ENCODE measurements around the gene ARHGEF11. TPM values are rescaled to one million over a fixed set of nuclear protein-coding genes. Genes with fewer than 3 reads are reported as not detected.

Gene ARHGEF11
- total and polyA plus RNA-seq, 2 of the 4 experiments (the other 2 are of a cell fraction) = 16.8 to 17.2 TPM

DNA sequence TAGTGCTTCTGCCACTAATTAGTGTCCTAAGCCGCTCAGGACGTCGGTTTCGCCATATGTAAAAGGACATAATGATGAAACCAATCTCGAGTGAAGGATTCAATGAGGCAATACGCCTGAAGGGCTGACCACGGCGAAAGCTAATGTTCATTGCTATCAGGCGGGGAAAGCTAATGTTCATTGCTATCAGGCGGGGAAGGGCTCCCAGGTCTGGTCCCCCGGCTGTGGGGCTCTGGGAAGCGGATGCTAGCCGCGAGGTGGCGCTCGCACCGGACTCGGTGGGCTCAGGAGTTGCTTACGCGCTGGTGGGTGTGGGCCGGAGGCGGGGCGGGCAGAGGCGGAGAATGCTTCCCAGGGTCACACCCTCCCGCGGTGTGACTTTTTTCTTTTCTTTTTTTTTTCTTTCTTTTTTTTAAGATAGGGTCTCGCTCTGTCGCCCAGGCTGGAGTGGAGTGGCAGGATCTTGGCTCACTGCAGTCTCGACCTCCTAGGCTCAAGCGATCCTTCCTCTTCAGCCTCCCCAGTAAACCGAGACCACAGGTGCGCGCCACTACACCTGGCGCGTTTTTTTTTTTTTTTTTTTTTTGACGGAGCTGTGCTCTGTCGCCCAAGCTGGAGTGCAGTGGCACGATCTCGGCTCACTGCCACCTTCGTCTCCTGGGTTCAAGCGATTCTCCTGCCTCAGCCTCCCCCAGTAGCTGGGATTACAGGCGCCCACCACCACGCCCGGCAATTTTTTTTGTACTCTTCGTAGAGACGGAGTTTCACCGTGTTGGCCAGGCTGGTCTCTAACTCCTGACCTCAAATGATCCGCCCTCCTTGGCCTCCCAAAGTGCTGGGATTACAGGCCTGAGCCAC lies 153.1 kb downstream of the ARHGEF11 start (continued):
- TF ChIP-seq MXI1 (IDR thresholded peaks at IDR 0.05; ENCODE audit: borderline replicate concordance, low read depth, low read length) (no peak), CEBPB (IDR thresholded peaks at IDR 0.05; ENCODE audit: low read depth, low read length) (peak; percentile 55), RAD21 (IDR thresholded peaks at IDR 0.05; ENCODE audit: low read length) (peak; percentile 76)

DNA sequence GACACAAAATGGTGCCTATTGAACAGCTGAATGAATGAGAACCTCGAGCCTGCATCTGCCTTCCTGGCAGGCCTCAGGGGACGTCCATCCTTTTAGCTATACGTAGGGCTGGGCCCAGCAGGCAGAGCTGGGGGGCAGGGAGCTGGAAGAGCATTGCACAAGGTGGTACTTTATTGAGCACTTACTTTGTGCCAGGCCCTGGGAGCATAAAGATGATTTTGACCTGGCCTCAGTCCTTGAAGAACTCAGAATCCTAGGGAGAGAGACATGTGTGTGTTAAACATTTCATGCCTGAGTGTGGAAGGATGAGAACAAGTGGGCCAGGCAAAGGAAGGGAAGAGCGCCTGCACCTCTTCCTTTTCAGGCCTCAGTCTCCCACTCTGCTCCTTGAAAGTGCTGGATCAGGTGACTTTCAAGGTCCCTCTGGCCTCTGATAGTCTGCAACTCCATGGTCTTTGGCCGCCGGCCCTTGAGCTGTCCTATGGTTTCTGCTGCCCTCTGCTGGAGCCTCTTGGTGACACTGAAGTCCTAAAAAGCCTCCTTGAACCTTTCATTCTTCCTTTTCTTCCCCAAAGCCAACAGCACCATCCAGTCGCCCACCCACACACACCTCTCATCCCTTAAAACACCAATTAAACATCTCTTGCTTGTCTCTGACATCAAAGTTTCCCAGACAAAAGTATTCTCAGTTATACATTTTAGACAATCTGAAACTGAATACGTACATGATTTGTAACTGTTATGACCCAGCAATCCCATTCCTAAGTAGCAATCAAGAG lies 155.6 kb downstream of the ARHGEF11 start:
- in situ Hi-C loops (cut with MboI; ENCODE audit: low sequenced_read_pairs) (loop anchor here (5.0 to 10.0 kb wide), 2 partner anchors 37 to 195 kb away; no protein-coding TSS in a partner anchor), dilution Hi-C loops (cut with HindIII; ENCODE audit: low sequenced_read_pairs, unreplicated experiment) (no loop called here), intact Hi-C loops (cut with micrococcal nuclease) (loop anchor here (1.0 kb wide), 5 partner anchors 51 to 201 kb away; no protein-coding TSS in a partner anchor)
- peaks cover 6% of the 10 kb centered on the region for H3K4me1 ChIP-seq (ENCODE audit: control insufficient read depth, insufficient read depth, low read length)
- peaks cover 37% of the 10 kb centered on the region for H3K27me3 ChIP-seq (ENCODE audit: control insufficient read depth, insufficient read depth, low read length)
- peak overlapping the region in 1 of 2 experiments; percentile 57; a peak in 2 of 4 replicates for H4K8ac ChIP-seq (ENCODE audit: low read depth in 2 of 2, low read length in 2 of 2)
- no peak overlapping the region for H3K4me3 ChIP-seq (ENCODE audit: insufficient read depth, low read depth, low read length)
- peak overlapping the region; percentile 70 for H2AFZ ChIP-seq (replicated peaks; ENCODE audit: low read length, poor library complexity)
- peak overlapping the region; percentile 60 for H2AK9ac ChIP-seq (replicated peaks; ENCODE audit: low read depth, low read length, poor library complexity)
- H3K4me2 ChIP-seq (ENCODE audit: low read depth, low read length) = no peak overlapping the region
- H4K91ac ChIP-seq (ENCODE audit: insufficient read depth, low read depth, low read length) = no peak overlapping the region
- ChIA-PET POLR2A (ENCODE audit: unreplicated experiment) (no interaction called here), CTCF (interaction anchor here (0.6 to 4.1 kb wide), 15 partner anchors 15 to 206 kb away, joined by 3 to 24 read pairs (median 4); partner anchors contain the start of gene INSRR)
- H4K20me1 ChIP-seq (ENCODE audit: insufficient read depth, low read length) = no peaks in the 10 kb centered on the region
- no peak overlapping the region for H3K9ac ChIP-seq (ENCODE audit: low read depth, low read length)
- H3K56ac ChIP-seq (ENCODE audit: extremely low read depth, insufficient read depth, low read length) = no peak overlapping the region
- H3K23ac ChIP-seq (ENCODE audit: low read depth, low read length) = no peak overlapping the region
- no peak overlapping the region for H3K27ac ChIP-seq (ENCODE audit: insufficient read depth, low read length)
- peak; percentile 60 for ATAC-seq (ENCODE audit: low read depth)
- no peak overlapping the region for H2BK20ac ChIP-seq (ENCODE audit: low read depth, low read length)
- no peak overlapping the region for H2BK120ac ChIP-seq (ENCODE audit: low read depth, low read length)
- H3K4ac ChIP-seq (ENCODE audit: low read depth, low read length) = no peak overlapping the region
- H3K9me3 ChIP-seq (ENCODE audit: control insufficient read depth, insufficient read depth, low read length) = no peaks in the 10 kb centered on the region
- DNase-seq = peak; percentile 75
- peaks cover 4% of the 10 kb centered on the region; the same call in 1 of the 2 replicates for H3K9me1 ChIP-seq (ENCODE audit: insufficient read depth, low read length)
- no TSS peak for BruUV-seq (replicated peaks)
- H2BK15ac ChIP-seq (ENCODE audit: low read depth, low read length) = no peak overlapping the region
- peaks cover 0 to 17% of the 10 kb centered on the region in 2 experiments; a peak in 3 of 4 replicates for H3K79me1 ChIP-seq (ENCODE audit: low read depth in 1 of 2, low read length in 2 of 2)
- WGBS, 2 experiments (ENCODE audit: extremely low coverage in 2 of 2, insufficient read length in 1 of 2) = 46 to 100% methylated on average over 1 to 6 of the region's 8 CpGs
- H3K18ac ChIP-seq (ENCODE audit: low read depth, low read length) = no peak overlapping the region
- H4K5ac ChIP-seq (ENCODE audit: low read depth, low read length) = no peak overlapping the region
- H3K36me3 ChIP-seq (ENCODE audit: control insufficient read depth, insufficient read depth, low read length) = no peaks in the 10 kb centered on the region
- no peak overlapping the region for H2BK5ac ChIP-seq (ENCODE audit: low read depth, low read length, poor library complexity, severe bottlenecking)
- H2AK5ac ChIP-seq (ENCODE audit: low read depth, low read length) = no peak overlapping the region
- no peak overlapping the region for H3K14ac ChIP-seq (replicated peaks; ENCODE audit: low read depth, low read length)
- no peak for TF ChIP-seq FOS (IDR thresholded peaks at IDR 0.05; ENCODE audit: low read depth, low read length)
- peak; percentile 89 for TF ChIP-seq SMC3 (IDR thresholded peaks at IDR 0.05; ENCODE audit: low read depth, low read length)
- no peak for TF ChIP-seq MAFK (IDR thresholded peaks at IDR 0.05; ENCODE audit: low read depth, low read length)
- no peak for TF ChIP-seq NFE2L2 (IDR thresholded peaks at IDR 0.05; ENCODE audit: low read depth, low read length)
- TF ChIP-seq RCOR1 (IDR thresholded peaks at IDR 0.05; ENCODE audit: insufficient replicate concordance, low read length) = no peak
- no peak for TF ChIP-seq BHLHE40 (IDR thresholded peaks at IDR 0.05; ENCODE audit: low read depth, low read length)
- peak; percentile 90 for TF ChIP-seq RAD21 (IDR thresholded peaks at IDR 0.05; ENCODE audit: low read length)
- TF ChIP-seq CEBPB (IDR thresholded peaks at IDR 0.05; ENCODE audit: low read depth, low read length) = no peak
- TF ChIP-seq POLR2A (IDR thresholded peaks at IDR 0.05; ENCODE audit: low read depth, low read length) = no peak
- TF ChIP-seq RFX5 (IDR thresholded peaks at IDR 0.05; ENCODE audit: low read depth, low read length) = no peak
- TF ChIP-seq MXI1 (IDR thresholded peaks at IDR 0.05; ENCODE audit: borderline replicate concordance, low read depth, low read length) = no peak
- TF ChIP-seq CHD1 (IDR thresholded peaks at IDR 0.05; ENCODE audit: low read depth, low read length) = no peak
- TF ChIP-seq, protein P1, sequence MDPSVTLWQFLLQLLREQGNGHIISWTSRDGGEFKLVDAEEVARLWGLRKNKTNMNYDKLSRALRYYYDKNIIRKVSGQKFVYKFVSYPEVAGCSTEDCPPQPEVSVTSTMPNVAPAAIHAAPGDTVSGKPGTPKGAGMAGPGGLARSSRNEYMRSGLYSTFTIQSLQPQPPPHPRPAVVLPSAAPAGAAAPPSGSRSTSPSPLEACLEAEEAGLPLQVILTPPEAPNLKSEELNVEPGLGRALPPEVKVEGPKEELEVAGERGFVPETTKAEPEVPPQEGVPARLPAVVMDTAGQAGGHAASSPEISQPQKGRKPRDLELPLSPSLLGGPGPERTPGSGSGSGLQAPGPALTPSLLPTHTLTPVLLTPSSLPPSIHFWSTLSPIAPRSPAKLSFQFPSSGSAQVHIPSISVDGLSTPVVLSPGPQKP (IDR thresholded peaks at IDR 0.05; ENCODE audit: borderline replicate concordance, low read depth, low read length) = no peak

All from IMR-90 (cell line).